Frontal cortex (tissue), 4 donors: ENCODE data around the gene THOC6. TPM values are rescaled to one million over a fixed set of nuclear protein-coding genes. Genes with fewer than 3 reads are reported as not detected.

Experiments
- DNase-seq, 2 donors: peaks; one replicate each; pipeline ENCODE4 v3.0.0; 2012; ENCODE audit warnings: low spot score in 2 of 2
- FAIRE-seq: peaks from 2 replicates; lab custom pipeline; 2012; peaks lifted over from hg19 to GRCh38; lab: Jason Lieb, UNC
- total RNA-seq: library from RNA; depleted of rRNA; stranded (reverse); fragments of >200 nt; gene quantifications from one replicate; pipeline ENCODE4 v1.2.3, GENCODE V29; 2014
- donor health status: control.
- donor health status: control.
- donor health status: control.

The THOC6 gene
- total RNA-seq, 1 donor from 2014 or later: 6.1 TPM

GRCh38 chr16:2990891-2991290 lies 32.9 kb upstream of the THOC6 start:
- no peak for DNase-seq
- FAIRE-seq: no peak

- DNase-seq (no peak), FAIRE-seq (no peak)
These were observed 32.1 kb upstream of the THOC6 start for GRCh38 chr16:2991566-2992261.

GRCh38 chr16:2992383-2993081 lies 31.3 kb upstream of the THOC6 start:
- no peak for FAIRE-seq
- DNase-seq: no peak

- DNase-seq: no peak
- FAIRE-seq: no peak
These were observed 27.5 kb upstream of the THOC6 start for GRCh38 chr16:2996298-2996697.

- no peak for DNase-seq
- no peak for FAIRE-seq
These were observed 23.9 kb upstream of the THOC6 start for GRCh38 chr16:2999929-3000328.

- DNase-seq (no peak), FAIRE-seq (no peak)
These were observed 23.3 kb upstream of the THOC6 start for GRCh38 chr16:3000540-3000939.

- FAIRE-seq: no peak
These were observed 22.5 kb upstream of the THOC6 start for GRCh38 chr16:3001316-3001715.

GRCh38 chr16:3003582-3004270 lies 20.1 kb upstream of the THOC6 start:
- DNase-seq (peak; percentile 97 to 100), FAIRE-seq (peak; percentile 61)

More at GRCh38 chr16:3001316-3001715, 22.5 kb upstream of the THOC6 start:
- DNase-seq: no peak

- no peak for FAIRE-seq
- no peak for DNase-seq
These were observed 19.5 kb upstream of the THOC6 start for GRCh38 chr16:3004319-3004718.

- FAIRE-seq (no peak), DNase-seq (no peak)
These were observed 19.0 kb upstream of the THOC6 start for GRCh38 chr16:3004781-3005284.

GRCh38 chr16:3007059-3007956 lies 16.5 kb upstream of the THOC6 start:
- no peak for DNase-seq
- FAIRE-seq: no peak

GRCh38 chr16:3007957-3008689 lies 15.7 kb upstream of the THOC6 start:
- FAIRE-seq (no peak), DNase-seq (no peak)

GRCh38 chr16:3008690-3009037 lies 15.2 kb upstream of the THOC6 start:
- DNase-seq (no peak), FAIRE-seq (no peak)

GRCh38 chr16:3009568-3010390 lies 14.1 kb upstream of the THOC6 start:
- DNase-seq: no peak
- no peak for FAIRE-seq

GRCh38 chr16:3010510-3010909 lies 13.3 kb upstream of the THOC6 start:
- DNase-seq (no peak), FAIRE-seq (no peak)

- FAIRE-seq (no peak), DNase-seq (no peak)
These were observed 11.6 kb upstream of the THOC6 start for GRCh38 chr16:3012246-3012645.

GRCh38 chr16:3012828-3013420 lies 10.9 kb upstream of the THOC6 start, which contains the start of gene CLDN9:
Gene CLDN9, plus strand, starts transcription at chr16:3012923. Its CDS starts 440 bp downstream, at chr16:3013363.
- FAIRE-seq (no peak), DNase-seq (no peak)

- DNase-seq (no peak), FAIRE-seq (no peak)
These were observed 10.3 kb upstream of the THOC6 start for GRCh38 chr16:3013491-3013951.
